Endothelial cell of umbilical vein (primary cell): Measurements from ENCODE around the gene BEND4. TPM values are rescaled to one million over a fixed set of nuclear protein-coding genes. Genes with fewer than 3 reads are reported as not detected.

Experiments
- BruUV-seq: library from RNA; stranded (reverse); fragments of 400-500 nt; replicated peaks from 2 replicates; lab custom pipeline; 2021; lab: Mats Ljungman, UMichigan
- CTCF ChIA-PET: fragments of 300-600, 350-600 bp; sonication (Branson Sonifier 250); formaldehyde crosslinking; loops from one replicate; lab custom pipeline; 2021; ENCODE audit warnings: antibody characterized with exemption, inconsistent platforms; lab: Charles Lee
- POLR2A ChIA-PET: fragments of 300-600, 350-600 bp; sonication (Branson Sonifier 250); formaldehyde crosslinking; loops from one replicate; lab custom pipeline; 2021; ENCODE audit warnings: antibody characterized with exemption, inconsistent platforms; lab: Charles Lee
- DNase-seq: peaks from one replicate; pipeline ENCODE4 v3.0.0-alpha.2; 2011; ENCODE audit warnings: low read depth, low spot score
- FAIRE-seq: peaks from 2 replicates; lab custom pipeline; 2011; peaks lifted over from hg19 to GRCh38; lab: Jason Lieb, UNC
- H2AFZ ChIP-seq: 2 replicates; pipeline ENCODE4 v1.6.0; 2012; ENCODE audit warnings: low read depth, low read length, control low read depth, inconsistent platforms
- H3K27ac ChIP-seq: 2 replicates; pipeline ENCODE4 v1.5.1; 2011; ENCODE audit warnings: low read depth, mild to moderate bottlenecking, control low read depth, low read length, moderate library complexity; ENCODE audit not compliant: insufficient read depth
- H3K27me3 ChIP-seq, 2 experiments: 2 replicates each; pipeline versions ENCODE4 v1.6.0 to v1.6.1; 2011; ENCODE audit warnings: low read length in 2 of 2, mixed read lengths in 1 of 2; ENCODE audit not compliant: control insufficient read depth in 2 of 2, insufficient read depth in 2 of 2
- H3K36me3 ChIP-seq, 2 experiments: 2 replicates in 1 of 2; 3 replicates in 1 of 2; pipeline ENCODE4 v1.5.1; 2011; ENCODE audit warnings: low read length in 2 of 2, mild to moderate bottlenecking in 1 of 2, moderate library complexity in 1 of 2; ENCODE audit not compliant: control insufficient read depth in 2 of 2, insufficient read depth in 2 of 2; ENCODE audit errors: extremely low read depth in 1 of 2
- H3K4me1 ChIP-seq: 3 replicates; pipeline ENCODE4 v1.5.1; 2011; ENCODE audit warnings: mild to moderate bottlenecking, low read length; ENCODE audit not compliant: control insufficient read depth, insufficient read depth; ENCODE audit errors: extremely low read depth
- H3K4me2 ChIP-seq: 2 replicates; pipeline ENCODE4 v1.6.1; 2011; ENCODE audit warnings: low read length, control low read depth, mixed read lengths; ENCODE audit not compliant: insufficient read depth
- H3K4me3 ChIP-seq, 3 experiments: fragments of 200-600 bp in 1 of 3; sonication (generic), shearing (Covaris generic) in 1 of 3; replicated peaks in 1 of 3; 2 replicates each; pipeline ENCODE4 v1.5.1; 2011 to 2016; ENCODE audit warnings: control low read depth in 3 of 3, low read length in 3 of 3, mild to moderate bottlenecking in 2 of 3, inconsistent platforms in 1 of 3, low read depth in 1 of 3, moderate library complexity in 1 of 3; ENCODE audit not compliant: insufficient read depth in 1 of 3
- H3K79me2 ChIP-seq: 2 replicates; pipeline ENCODE4 v1.6.0; 2012; ENCODE audit warnings: low read length, inconsistent platforms; ENCODE audit not compliant: control insufficient read depth, insufficient read depth
- H3K9ac ChIP-seq: replicated peaks from 2 replicates; pipeline ENCODE3; 2011; ENCODE audit warnings: low read length, control low read depth; ENCODE audit not compliant: insufficient read depth; ENCODE audit errors: extremely low read depth
- H3K9me1 ChIP-seq: replicated peaks from 3 replicates; pipeline ENCODE4 v1.6.0; 2011; ENCODE audit warnings: mild to moderate bottlenecking, low read length; ENCODE audit not compliant: control insufficient read depth, insufficient read depth; ENCODE audit errors: extremely low read depth
- H3K9me3 ChIP-seq: replicated peaks from 2 replicates; pipeline ENCODE4 v1.5.1; 2012; ENCODE audit warnings: low read length, inconsistent platforms; ENCODE audit not compliant: control insufficient read depth, insufficient read depth
- H4K20me1 ChIP-seq: replicated peaks from 2 replicates; pipeline ENCODE3; 2011; ENCODE audit warnings: mild to moderate bottlenecking, low read length; ENCODE audit not compliant: control insufficient read depth, insufficient read depth; ENCODE audit errors: extremely low read depth
- EZH2 ChIP-seq: IDR thresholded peaks from 2 replicates; pipeline ENCODE4 v1.6.1; 2012; ENCODE audit warnings: borderline replicate concordance, low read depth, mild to moderate bottlenecking, moderate library complexity, low read length, inconsistent platforms; ENCODE audit not compliant: severe bottlenecking
- FOS ChIP-seq: IDR thresholded peaks from 2 replicates; pipeline ENCODE4 v1.6.1; 2011; ENCODE audit warnings: mild to moderate bottlenecking, low read length, moderate library complexity, borderline replicate concordance; ENCODE audit not compliant: insufficient read depth
- GATA2 ChIP-seq: IDR thresholded peaks from 2 replicates; pipeline ENCODE4 v1.7.0; 2011; ENCODE audit warnings: low read depth, mild to moderate bottlenecking, moderate library complexity, mixed read lengths, low read length; ENCODE audit not compliant: insufficient read length, insufficient read depth
- JUN ChIP-seq: IDR thresholded peaks from 2 replicates; pipeline ENCODE4 v1.6.1; 2011; ENCODE audit warnings: borderline replicate concordance, low read depth; ENCODE audit not compliant: insufficient read length, insufficient read depth
- MYC ChIP-seq: IDR thresholded peaks from one replicate; pipeline ENCODE4 v1.6.1; 2011; ENCODE audit warnings: mild to moderate bottlenecking, low read depth, low read length
- dilution Hi-C: fragments of 300-500 bp; cut with MboI; formaldehyde crosslinking; loops from one replicate; pipeline ENCODE4 v1.15.0; 2019; ENCODE audit warnings: low sequenced_read_pairs; ENCODE audit not compliant: extremely low pct_ligation_motif_present
- intact Hi-C: fragments of 100-400 bp; cut with micrococcal nuclease; formaldehyde crosslinking; loops from one replicate; pipeline ENCODE4 v1.10.0; 2022
- polyA plus RNA-seq, 4 experiments: library from polyadenylated mRNA; depleted of rRNA in 3 of 4; stranded (reverse) in 3 of 4; unstranded in 1 of 4; fragments of >200 nt; gene quantifications; 2 replicates each; pipeline versions ENCODE4 v1.2.1 to v1.2.3, GENCODE V29; 2011 to 2012; ENCODE audit warnings: missing spikeins in 1 of 4
- total RNA-seq: library from RNA; stranded (reverse); gene quantifications from 2 replicates; pipeline ENCODE4 v1.2.3, GENCODE V29; 2021
- TF ChIP-seq, protein P1 (sequence below), 2 donors: IDR thresholded peaks; 1 replicate in 1 of 2; 2 replicates in 1 of 2; pipeline ENCODE4 v1.5.1; 2011; ENCODE audit warnings: low read length in 2 of 2, mild to moderate bottlenecking in 2 of 2, moderate library complexity in 2 of 2, control low read depth in 1 of 2, inconsistent platforms in 1 of 2, low read depth in 1 of 2; ENCODE audit not compliant: insufficient read depth in 1 of 2; ENCODE audit errors: extremely low read depth in 1 of 2
- TF ChIP-seq, protein P2 (sequence below): IDR thresholded peaks from 2 replicates; pipeline ENCODE4 v1.6.1; 2011; ENCODE audit not compliant: insufficient read depth, insufficient read length

The BEND4 gene
- total and polyA plus RNA-seq, 2 donors (not counting 3 experiments of a cell fraction or from before 2014, with no cell fraction given), result 0.01 to 0.27 TPM

DNA sequence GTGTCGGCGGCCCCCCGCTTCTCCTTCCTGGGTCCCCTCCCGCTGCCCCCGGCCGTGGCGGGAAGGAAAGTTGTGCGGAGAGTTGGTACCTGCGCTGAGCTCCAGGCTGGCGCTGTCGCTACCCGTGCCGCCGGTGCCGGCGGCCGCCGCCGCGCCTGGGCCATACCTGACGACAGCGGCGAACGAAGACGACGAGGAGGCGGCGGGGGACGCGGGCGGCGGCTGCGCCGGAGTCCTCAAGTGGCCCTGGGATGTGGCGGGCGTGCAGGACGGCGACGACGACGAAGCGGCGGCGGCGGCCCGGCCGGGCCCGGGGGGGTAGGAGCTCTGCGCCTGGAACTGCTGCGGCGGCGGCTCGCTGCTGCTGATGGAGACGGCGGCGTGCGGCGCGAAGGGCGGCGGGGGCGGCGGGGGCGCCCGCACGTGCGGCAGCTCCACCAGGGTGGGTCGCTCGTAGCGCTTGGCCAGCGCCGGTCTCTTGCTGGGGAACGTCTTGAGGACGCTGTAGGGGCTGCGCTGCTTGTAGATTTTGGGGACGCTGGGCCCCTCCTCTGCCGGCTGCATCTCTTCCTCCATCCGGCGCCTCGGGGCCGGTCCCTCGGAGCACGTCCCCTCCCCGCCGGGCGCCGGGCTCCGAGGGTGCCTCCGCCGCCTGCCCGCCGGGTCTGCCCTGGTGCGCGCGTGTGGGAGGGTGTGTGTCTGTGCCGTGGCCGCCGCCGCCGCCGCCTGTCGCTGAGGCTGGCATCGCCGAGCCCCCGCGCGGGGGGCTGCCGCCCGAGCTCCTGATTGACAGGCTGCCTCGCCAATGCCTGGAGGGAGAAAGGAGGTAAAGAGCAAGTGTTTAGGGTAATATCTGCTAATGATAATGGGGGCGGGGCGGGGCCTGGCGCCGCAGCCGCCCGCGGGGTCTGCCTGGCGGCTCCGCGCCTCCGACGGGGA lies 618 bp downstream of the BEND4 start:
- H3K9ac ChIP-seq, result no peak overlapping the region
- CTCF ChIA-PET, result no interaction called here
- no TSS peak for BruUV-seq

More for the DNA sequence above, 618 bp downstream of the BEND4 start:
- DNase-seq (peak; percentile 6), FAIRE-seq (no peak)
- H3K36me3 ChIP-seq, result no peaks in the 10 kb centered on the region
- H3K4me1 ChIP-seq, result peaks cover 7% of the 10 kb centered on the region
- H3K27me3 ChIP-seq, result peaks cover 42 to 71% of the 10 kb centered on the region in 2 experiments
- peak overlapping the region; percentile 47 for H3K4me2 ChIP-seq
- no peak for TF ChIP-seq FOS
- no peak for TF ChIP-seq MYC
- TF ChIP-seq GATA2, result no peak
- TF ChIP-seq, protein P1, sequence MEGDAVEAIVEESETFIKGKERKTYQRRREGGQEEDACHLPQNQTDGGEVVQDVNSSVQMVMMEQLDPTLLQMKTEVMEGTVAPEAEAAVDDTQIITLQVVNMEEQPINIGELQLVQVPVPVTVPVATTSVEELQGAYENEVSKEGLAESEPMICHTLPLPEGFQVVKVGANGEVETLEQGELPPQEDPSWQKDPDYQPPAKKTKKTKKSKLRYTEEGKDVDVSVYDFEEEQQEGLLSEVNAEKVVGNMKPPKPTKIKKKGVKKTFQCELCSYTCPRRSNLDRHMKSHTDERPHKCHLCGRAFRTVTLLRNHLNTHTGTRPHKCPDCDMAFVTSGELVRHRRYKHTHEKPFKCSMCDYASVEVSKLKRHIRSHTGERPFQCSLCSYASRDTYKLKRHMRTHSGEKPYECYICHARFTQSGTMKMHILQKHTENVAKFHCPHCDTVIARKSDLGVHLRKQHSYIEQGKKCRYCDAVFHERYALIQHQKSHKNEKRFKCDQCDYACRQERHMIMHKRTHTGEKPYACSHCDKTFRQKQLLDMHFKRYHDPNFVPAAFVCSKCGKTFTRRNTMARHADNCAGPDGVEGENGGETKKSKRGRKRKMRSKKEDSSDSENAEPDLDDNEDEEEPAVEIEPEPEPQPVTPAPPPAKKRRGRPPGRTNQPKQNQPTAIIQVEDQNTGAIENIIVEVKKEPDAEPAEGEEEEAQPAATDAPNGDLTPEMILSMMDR (IDR thresholded peaks at IDR 0.05; ENCODE audit: extremely low read depth in 1 of 2, insufficient read depth in 1 of 2, low read depth in 1 of 2, low read length in 2 of 2), result no peak
- TF ChIP-seq, protein P2, sequence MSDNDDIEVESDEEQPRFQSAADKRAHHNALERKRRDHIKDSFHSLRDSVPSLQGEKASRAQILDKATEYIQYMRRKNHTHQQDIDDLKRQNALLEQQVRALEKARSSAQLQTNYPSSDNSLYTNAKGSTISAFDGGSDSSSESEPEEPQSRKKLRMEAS, result no peak
- no peak for TF ChIP-seq JUN
- peak; percentile 70 for TF ChIP-seq EZH2
- H3K4me3 ChIP-seq, result peak overlapping the region; percentile 16 to 28 (median 27)
- POLR2A ChIA-PET, result no interaction called here
- no peaks in the 10 kb centered on the region for H3K9me1 ChIP-seq
- H4K20me1 ChIP-seq, result no peaks in the 10 kb centered on the region
- dilution Hi-C loops, result no loop called here
- H3K9me3 ChIP-seq, result no peaks in the 10 kb centered on the region
- H3K79me2 ChIP-seq, result no peaks in the 10 kb centered on the region
- H3K27ac ChIP-seq, result no peak overlapping the region
- intact Hi-C loops, result no loop called here
- H2AFZ ChIP-seq, result peak overlapping the region; percentile 70
